Right lobe of liver (tissue), 4 donors: ENCODE results near the gene HP1BP3.

Experiments used
- CTCF ChIP-seq, 4 donors: fragments of 200-600 bp in 3 of 4; fragments of 450-650 bp in 1 of 4; IDR thresholded peaks; one replicate each; pipeline versions ENCODE4 v1.5.1 to v1.8.0; 2016 to 2022; ENCODE audit warnings: antibody characterized with exemption in 4 of 4, mild to moderate bottlenecking in 2 of 4
- POLR2A ChIP-seq: fragments of 450-650 bp; IDR thresholded peaks from one replicate; pipeline ENCODE4 v1.6.1; 2017; ENCODE audit warnings: antibody characterized with exemption, mild to moderate bottlenecking
- donor health status: DM: no; HTN: no; CAD: no.
- donor health status: DM: no; HTN: no; CAD: no.
- donor health status: DM: no; HTN: yes; CAD: no.

- TF ChIP-seq CTCF (IDR thresholded peaks at IDR 0.05) (no peak), POLR2A (no peak)
Measured at GRCh38 chr1:20739225-20739624, 47.9 kb downstream of the HP1BP3 start.
